ENCODE data around the gene ZNF460. TPM values are rescaled to one million over a fixed set of nuclear protein-coding genes. Genes with fewer than 3 reads are reported as not detected.

Gene ZNF460
- total RNA-seq (10 to 100 TPM; 15.9 to 30.9 (median 24.6) TPM), polyA plus RNA-seq (1 to 10 TPM in 1 of 2 donors, under 1 TPM in 1; 0.45 to 3.8 TPM)

- no peaks in the 10 kb centered on the region for H3K27me3 ChIP-seq
- peaks cover 0 to 11% (median 4%) of the 10 kb centered on the region in 3 donors for H3K36me3 ChIP-seq
- H3K4me1 ChIP-seq = peaks cover 7 to 14% (median 7%) of the 10 kb centered on the region in 3 donors
- H3K4me3 ChIP-seq = peak within 1 kb of the TSS; percentile 58 to 95 (median 90)
- WGBS, 2 donors = 0% methylated on average over 65 to 71 of the region's 71 CpGs
- FAIRE-seq (no peak), DNase-seq (peak; percentile 96 to 99 (median 96)), ATAC-seq (peak; percentile 96 to 98 (median 96))
- peak within 1 kb of the TSS; percentile 98 to 99 (median 98) for H3K27ac ChIP-seq
- no peaks in the 10 kb centered on the region for H3K9me3 ChIP-seq
- intact Hi-C loops (cut with DNase I) = no loop called here
- TF ChIP-seq CTCF (IDR thresholded peaks at IDR 0.05) = no peak
Measured at GRCh38 chr19:57280165-57280961, at the start of gene ZNF460. TSS of gene ZNF460 (plus strand) at chr19:57280485. CDS start at chr19:57280807, 322 bp downstream.

- intact Hi-C loops (cut with DNase I) = no loop called here
- Histone ChIP-seq H3K27ac (no peak overlapping the region), H3K4me1 (no peaks in the 10 kb centered on the region), H3K9me3 (no peaks in the 10 kb centered on the region), H3K4me3 (no peak overlapping the region), H3K27me3 (no peaks in the 10 kb centered on the region), H3K36me3 (no peaks in the 10 kb centered on the region)
- TF ChIP-seq CTCF (IDR thresholded peaks at IDR 0.05) = no peak
- DNase-seq (no peak), FAIRE-seq (no peak), ATAC-seq (no peak)
- WGBS, 2 donors = 67 to 82% methylated on average over 9 of the region's 9 CpGs
Measured at GRCh38 chr19:57231686-57232085, 48.6 kb upstream of the ZNF460 start.

GRCh38 chr19:57233207-57233606 is 47.1 kb upstream of the ZNF460 start:
- H3K4me3 ChIP-seq = no peak overlapping the region
- no peak for FAIRE-seq
- intact Hi-C loops (cut with DNase I) = no loop called here

GRCh38 chr19:57239982-57240310 is 40.3 kb upstream of the ZNF460 start:
- intact Hi-C loops (cut with DNase I) = no loop called here
- no peak for FAIRE-seq
- H3K36me3 ChIP-seq = peaks cover 0 to 8% (median 0%) of the 10 kb centered on the region in 3 donors
- DNase-seq = no peak
- H3K4me3 ChIP-seq = peak overlapping the region; percentile 64 to 93 (median 84)
- H3K27ac ChIP-seq = peak overlapping the region; percentile 64 to 82 (median 78)
- TF ChIP-seq CTCF (IDR thresholded peaks at IDR 0.05) = no peak
- H3K27me3 ChIP-seq = no peaks in the 10 kb centered on the region
- peaks cover 11 to 15% (median 14%) of the 10 kb centered on the region in 3 donors for H3K4me1 ChIP-seq
- ATAC-seq = no peak
- H3K9me3 ChIP-seq = no peaks in the 10 kb centered on the region
- WGBS, 2 donors = 20% methylated on average over 12 of the region's 12 CpGs

More at GRCh38 chr19:57233207-57233606, 47.1 kb upstream of the ZNF460 start:
- DNase-seq = no peak
- TF ChIP-seq CTCF (IDR thresholded peaks at IDR 0.05) = no peak
- no peaks in the 10 kb centered on the region for H3K36me3 ChIP-seq
- H3K9me3 ChIP-seq = no peaks in the 10 kb centered on the region
- no peaks in the 10 kb centered on the region for H3K4me1 ChIP-seq
- H3K27me3 ChIP-seq = no peaks in the 10 kb centered on the region
- H3K27ac ChIP-seq = no peak overlapping the region
- ATAC-seq = no peak
- WGBS, 2 donors = 79 to 81% methylated on average over 1 of the region's 1 CpG

All from pancreas (tissue), 10 donors.